ENCODE measurements around the gene ATP5MC2.
"Not testable (repeated sequence)": the region's sequence is repeated elsewhere in the genome, so short reads cannot be mapped to it uniquely, and the experiment has no call there.

ATP5MC2 gene

DNA sequence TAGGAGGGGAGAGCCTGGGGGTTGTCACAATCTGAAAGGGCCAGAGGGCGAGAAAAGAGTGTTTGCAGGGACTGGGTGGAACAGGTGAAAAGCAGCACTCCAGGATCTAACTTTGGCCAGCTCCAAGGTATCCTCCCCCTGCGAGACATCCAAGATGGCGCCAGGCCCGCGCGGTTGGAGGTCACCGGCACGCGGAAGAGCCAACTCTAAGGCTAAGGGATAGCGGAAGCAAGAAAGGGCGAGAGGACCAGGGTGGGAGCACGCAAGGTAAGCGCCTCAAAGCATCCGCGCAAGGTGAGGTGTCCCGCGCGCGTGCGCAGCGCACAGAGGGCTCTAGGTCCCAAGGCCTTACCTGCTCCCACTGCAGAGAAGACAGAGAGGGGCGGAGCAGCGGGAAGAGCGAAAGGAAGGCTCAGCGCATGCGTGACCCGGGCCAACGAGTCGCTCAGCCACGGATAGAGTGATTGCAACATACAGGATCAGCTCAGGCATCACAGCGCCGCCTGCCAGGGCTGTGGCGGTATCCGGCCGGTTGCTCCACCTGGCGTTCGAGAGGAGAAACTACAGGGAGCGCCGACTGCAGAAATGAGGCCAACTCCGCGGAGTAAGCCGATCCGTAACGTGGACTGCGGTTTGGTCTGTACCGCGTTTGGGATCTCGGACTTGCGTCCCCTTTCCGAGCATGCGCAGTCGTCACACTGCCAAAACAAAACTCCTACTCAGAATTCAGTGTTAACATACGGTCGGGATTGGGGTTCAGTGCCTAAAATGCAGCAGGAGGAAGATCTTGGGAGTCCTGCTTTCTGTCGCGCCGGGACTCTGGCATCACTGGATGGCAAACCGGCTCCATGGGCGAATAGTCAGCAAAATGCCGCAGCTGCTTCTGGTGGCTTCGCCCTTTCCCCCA lies at the start of gene ATP5MC2:
TSS of gene ATP5MC2 (minus strand) at position 383 of the 907 bp plus-strand sequence. CDS start 3,469 bp downstream, outside the sequence.
- H3K27ac ChIP-seq = peak within 1 kb of the TSS; percentile 63 to 95 (median 88)
- H3K4me3 ChIP-seq = peak within 1 kb of the TSS; percentile 56 to 76 (median 66)

DNA sequence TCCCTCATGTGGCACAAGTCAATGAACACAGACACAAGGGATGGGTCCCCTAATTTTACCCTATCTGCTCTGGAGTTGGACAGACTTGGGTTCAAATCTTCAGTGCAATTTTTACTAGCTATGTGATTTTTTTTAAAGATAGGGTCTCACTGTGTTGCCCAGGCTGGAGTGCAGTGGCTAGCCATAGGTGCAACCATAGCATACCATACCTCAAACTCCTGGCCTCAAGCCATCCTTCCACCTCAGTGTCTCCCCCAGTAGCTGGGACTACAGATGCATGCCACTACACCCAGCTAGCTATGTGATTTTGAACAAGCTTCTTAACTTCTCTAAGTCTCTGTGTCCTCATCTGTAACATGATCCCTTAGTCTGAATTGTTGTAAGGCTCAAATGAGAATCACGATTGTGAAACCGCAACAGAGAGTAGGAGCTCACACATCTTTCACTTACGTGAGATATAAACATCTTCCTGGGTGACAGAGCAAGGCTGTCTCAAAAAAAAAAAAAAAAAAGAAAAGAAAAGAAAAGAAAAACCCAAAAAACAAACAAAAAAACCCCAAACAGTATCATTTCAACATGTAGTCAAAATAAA lies 46.7 kb upstream of the ATP5MC2 start:
- Histone ChIP-seq H3K4me3 (no peak overlapping the region), H3K27ac (no peak overlapping the region)

DNA sequence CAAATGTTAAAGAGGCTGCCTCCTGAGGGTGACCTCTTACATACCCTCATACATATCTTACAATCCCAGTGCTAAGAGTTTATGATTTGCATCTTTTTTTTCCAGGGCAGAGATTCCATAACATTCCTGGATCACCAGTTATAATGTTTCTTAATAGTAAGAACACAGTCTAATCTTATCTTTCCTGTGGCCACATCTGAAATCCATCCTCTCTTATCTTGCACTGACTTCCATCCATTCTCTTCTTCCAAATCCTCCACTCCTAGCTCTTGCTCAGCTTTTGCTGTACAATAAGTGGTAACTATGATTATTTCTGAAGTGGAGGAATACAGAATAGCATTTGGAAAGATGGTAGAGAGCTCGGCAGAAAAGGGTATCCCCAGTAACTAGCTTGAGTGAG lies 45.1 kb upstream of the ATP5MC2 start:
- Histone ChIP-seq H3K27ac (no peak overlapping the region), H3K4me3 (no peak overlapping the region)

DNA sequence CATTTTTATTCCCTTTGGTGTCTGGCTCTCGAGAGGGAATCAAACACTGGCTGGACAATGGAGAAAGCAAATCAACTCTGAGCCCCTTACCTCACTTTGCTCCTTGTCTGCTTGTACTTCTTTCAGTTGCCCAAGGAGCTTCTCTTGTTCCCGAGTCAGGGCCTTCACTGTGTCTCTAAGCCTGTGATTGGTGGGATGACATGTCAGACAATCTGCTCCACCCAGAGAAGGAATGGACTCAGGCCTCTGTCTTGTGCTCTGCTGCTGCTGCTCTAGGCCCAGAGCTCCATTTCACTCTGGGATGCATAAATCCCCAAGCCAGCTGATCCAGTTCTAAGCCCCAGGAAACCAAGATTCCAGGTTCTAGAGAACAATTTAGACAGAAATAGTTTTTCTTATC lies 43.8 kb upstream of the ATP5MC2 start:
- Histone ChIP-seq H3K4me3 (no peak overlapping the region), H3K27ac (no peak overlapping the region)

DNA sequence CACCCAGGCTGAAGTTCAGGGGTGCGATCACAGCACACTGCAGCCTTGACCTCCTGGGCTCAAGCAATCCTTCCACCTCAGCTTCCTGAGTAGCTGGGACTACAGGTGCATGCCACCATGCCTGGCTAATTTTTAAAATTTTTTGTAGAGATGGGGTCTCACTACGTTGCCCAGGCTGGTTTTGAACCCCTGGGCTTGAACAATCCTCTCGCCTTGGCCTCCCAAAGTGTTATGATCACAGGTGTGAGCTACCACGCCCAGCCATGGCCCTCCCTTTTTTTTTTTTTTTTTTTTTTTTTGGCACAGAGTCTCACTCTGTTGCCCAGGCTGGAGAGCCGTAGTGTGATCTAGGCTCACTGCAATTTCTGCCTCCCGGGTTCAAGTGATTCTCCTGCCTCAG lies 42.7 kb upstream of the ATP5MC2 start:
- not testable (repeated sequence) for H3K4me3 ChIP-seq, H3K27ac ChIP-seq

DNA sequence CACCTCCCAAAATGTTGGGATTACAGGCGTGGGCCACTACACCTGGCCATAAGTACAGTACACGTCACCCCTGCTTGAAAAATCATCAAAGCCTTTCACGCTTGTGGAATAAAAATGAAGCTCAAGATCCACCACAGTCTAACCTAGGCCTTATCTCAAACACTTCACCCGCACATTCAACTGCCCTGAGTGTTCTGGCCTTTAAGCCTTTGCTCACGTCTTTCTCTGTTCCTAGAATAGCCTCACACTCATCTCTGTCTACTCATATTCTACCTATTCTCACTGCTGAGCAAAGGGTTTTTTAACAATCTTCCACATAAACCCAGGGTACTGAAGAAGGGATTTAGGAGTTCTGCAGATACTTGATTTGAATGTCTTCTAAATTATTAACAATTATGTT lies 41.4 kb upstream of the ATP5MC2 start:
- Histone ChIP-seq H3K27ac (no peak overlapping the region), H3K4me3 (no peak overlapping the region)

DNA sequence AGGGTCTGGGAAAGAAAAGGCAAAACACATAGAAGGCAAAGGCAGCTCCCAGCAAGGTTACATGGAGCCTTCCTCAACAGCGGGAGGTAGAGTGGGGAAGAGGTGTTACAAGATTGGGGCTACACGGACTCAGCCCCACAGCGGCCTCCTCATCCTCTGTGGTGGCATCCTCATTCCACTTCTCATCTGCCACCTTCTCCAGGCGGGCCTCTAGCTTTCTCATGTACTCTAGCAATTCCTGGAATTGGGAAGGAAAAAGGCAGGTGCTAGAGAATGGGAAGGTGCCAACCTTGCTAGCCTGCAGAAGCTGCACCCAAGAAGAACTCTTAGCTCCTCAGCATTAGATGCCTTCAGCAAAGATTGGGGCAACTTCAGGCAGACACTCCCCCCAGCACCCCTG lies 38.1 kb upstream of the ATP5MC2 start:
- Histone ChIP-seq H3K4me3 (no peak overlapping the region), H3K27ac (no peak overlapping the region)

DNA sequence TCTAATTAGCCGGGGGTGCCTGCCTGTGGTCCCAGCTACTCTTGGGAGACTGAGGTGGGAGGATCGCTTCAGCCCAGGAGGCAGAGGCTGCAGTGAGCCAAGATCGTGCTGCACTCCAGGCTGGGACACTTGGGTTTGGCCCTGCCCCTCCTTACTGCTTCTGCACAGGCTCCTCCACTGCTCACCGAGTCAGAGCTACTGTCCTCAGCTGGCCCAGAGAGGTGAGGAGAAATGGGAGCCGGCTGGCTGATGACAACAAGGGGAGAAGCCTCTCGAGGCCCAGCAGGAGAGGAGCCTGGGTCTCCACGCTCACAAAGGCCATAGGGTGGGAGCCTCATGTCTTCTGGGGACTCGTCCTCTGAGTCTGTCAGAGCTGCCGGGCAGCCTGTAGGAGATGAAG lies 37.6 kb upstream of the ATP5MC2 start:
- H3K4me3 ChIP-seq = no peak overlapping the region
- no peak overlapping the region for H3K27ac ChIP-seq

DNA sequence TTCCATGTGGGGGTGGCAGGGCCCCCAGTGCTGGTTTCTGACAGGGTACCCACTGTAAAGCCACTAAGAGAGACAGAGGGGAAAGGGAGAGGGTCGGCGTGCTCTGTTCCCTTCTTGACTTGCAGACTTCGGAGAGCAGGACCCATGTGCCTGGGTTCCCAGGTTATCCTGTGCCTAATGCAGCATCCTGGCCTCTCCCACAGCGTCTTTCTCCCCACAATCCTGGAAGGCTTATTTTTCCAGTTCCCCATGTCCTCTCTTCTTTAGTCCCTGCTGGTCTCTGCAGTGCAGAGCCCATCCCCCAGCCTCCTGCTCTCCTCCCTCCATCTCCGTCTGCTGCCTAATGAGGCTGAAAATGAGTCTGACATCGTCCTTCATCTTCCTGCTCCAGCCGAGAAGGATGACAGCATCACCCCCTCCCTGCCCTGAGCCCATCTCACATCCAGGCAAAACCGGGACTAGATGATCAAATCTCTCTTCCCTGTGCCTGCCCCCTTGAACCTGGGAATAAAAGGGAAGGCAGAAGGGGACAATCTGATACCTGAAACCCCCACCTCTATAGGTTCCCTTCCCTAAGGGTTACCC lies 36.3 kb upstream of the ATP5MC2 start:
- H3K27ac ChIP-seq = no peak overlapping the region
- H3K4me3 ChIP-seq = no peak overlapping the region

DNA sequence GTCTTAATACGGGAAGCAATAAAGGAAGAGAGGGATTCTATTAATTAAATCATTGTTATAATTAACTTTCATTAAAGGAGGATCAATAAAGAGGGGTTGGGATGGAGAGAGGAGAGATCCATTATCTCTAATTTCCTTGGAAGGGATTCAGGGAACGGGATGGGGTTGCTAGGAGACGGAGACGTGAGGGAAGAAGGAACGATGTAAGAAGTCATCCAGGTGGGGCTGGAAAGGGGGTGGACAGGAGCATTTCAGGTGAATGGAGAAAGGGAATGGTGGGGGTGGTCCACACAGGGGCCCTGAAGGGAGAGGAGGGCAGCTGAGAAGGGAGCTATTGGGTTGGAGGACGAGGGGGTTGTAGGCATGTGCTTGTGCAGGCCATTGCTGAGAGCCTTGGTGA lies 34.2 kb upstream of the ATP5MC2 start:
- Histone ChIP-seq H3K4me3 (no peak overlapping the region), H3K27ac (no peak overlapping the region)

DNA sequence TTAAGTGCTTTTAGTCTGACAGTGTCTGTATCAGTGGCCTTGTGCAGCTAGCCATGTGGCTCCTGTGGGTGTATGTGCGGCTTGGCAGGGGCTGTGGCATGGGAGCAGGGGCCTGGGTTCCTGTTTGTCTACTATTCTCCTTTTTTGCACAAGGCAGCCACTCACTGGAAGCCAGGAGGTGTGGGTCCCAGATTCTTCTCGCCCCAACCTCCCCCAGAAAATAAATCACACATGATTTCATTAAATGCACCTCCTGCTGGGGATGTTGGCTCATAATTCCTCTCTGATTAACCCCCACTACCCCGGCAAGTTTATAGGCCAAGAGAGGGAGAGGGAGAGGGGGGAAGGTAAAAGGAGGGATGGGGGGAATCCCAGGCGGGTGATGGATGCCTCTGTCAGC lies 33.8 kb upstream of the ATP5MC2 start:
- H3K4me3 ChIP-seq = no peak overlapping the region
- H3K27ac ChIP-seq = no peak overlapping the region

DNA sequence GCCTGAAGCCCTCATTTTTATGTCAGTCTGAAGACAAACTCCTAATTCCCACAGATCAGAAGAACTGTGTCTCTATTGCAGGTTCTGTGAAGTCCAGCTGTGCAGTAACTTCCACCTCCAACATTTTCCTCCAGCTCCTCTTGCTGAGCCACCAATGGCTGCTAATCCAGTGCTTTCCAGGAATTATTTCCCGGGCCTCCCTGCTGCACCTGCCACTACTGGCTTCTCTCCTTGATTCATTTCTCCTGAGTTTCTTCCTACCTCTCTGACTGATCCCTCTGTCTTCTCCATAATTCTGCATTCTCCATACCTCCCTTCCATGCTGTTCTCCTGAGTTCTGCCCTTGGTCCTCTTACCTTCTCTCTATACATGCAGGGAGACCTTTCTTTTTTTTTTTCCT lies 30.2 kb upstream of the ATP5MC2 start:
- no peak overlapping the region for H3K4me3 ChIP-seq
- H3K27ac ChIP-seq = no peak overlapping the region

DNA sequence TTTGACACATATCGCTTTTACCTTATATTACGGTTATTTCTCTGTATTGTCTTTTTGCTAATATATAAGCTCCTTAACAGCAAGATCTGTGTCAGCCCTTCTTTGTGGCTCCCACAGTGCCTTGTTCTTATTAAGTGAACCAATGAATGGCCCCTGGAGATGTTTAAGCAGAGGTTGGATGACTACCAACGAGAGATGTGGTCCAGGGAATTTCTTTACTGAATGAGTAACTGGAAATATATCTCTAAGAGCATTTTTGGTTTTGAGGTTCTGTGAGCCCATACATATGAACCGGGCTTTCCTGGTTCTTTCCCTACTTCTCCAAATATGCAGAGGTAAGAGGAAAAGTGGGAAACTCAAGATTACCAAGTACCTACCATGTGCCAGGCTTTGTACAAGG lies 27.9 kb upstream of the ATP5MC2 start:
- Histone ChIP-seq H3K27ac (no peak overlapping the region), H3K4me3 (no peak overlapping the region)

DNA sequence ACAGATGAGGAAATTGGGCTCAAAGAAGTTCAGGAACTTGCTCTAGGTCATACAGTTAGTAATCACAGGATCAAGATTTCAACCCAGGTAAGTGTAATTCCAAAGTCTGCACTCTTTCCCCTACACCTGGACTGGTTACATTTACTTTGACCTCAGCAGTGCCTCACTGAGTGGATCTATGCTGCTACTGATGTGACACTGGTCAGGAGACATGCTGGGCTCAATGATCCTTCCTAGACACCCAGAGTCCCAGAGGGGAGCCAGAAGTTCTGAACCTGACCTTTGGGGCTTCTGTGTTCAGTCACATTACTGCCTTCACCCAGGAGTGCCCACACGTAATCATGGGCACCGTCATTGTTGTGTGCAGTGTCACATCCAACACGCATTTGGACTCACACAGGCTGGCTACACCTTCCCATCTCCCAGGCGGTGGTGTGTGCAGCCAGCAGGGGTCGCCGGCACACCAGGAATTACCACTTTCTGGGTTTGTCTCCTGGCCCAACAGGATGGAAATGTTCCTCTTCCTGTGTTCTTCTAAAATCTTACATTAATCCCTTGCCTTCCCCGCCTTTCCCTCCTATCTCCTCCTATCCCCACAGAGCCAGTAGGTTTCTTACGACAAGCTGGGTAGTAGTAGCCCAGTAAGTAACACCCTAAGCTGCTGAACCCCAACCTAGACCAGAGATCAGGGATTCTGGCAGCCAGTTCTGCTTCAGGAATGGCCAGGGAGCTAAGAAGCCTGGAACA lies 25.8 kb upstream of the ATP5MC2 start:
- Histone ChIP-seq H3K27ac (no peak overlapping the region), H3K4me3 (no peak overlapping the region)

DNA sequence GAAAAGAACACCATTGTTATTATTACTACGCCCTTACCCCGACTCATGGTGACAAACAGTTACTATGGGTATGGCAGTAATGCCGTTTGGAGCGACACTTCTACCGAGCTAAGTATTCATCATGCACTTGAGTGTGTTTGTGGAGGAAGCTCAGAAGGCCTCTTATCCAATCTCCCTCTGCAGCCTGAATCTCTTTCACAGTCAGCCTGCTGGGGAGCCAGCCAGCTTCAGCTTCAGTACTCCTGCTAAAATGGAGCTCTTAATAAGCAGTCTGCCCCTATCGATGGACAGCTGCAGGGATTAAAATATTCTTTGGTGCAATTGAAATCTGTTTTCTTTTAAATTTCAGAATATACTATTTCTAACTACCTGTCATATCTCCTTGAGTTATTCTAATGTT lies 24.7 kb upstream of the ATP5MC2 start:
- no peak overlapping the region for H3K27ac ChIP-seq

DNA sequence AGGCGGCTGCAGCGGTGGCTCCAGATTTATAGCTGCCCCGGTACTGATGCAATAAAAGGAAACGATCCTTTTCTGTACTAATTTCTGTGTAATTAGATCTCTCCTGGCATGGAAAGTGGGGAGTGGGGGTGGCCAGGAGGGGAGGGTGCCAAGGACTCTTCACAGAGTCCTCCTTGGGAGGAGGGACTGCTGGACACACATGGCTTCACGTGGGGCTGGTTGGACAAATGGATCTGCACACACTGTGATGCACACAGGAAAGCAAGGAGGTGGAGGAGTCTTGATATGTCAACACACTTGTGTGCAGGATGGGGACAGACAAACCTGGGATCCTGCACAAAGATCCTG lies 23.8 kb upstream of the ATP5MC2 start:
- Histone ChIP-seq H3K4me3 (no peak overlapping the region), H3K27ac (no peak overlapping the region)

More for the DNA sequence above, 24.7 kb upstream of the ATP5MC2 start:
- no peak overlapping the region for H3K4me3 ChIP-seq

DNA sequence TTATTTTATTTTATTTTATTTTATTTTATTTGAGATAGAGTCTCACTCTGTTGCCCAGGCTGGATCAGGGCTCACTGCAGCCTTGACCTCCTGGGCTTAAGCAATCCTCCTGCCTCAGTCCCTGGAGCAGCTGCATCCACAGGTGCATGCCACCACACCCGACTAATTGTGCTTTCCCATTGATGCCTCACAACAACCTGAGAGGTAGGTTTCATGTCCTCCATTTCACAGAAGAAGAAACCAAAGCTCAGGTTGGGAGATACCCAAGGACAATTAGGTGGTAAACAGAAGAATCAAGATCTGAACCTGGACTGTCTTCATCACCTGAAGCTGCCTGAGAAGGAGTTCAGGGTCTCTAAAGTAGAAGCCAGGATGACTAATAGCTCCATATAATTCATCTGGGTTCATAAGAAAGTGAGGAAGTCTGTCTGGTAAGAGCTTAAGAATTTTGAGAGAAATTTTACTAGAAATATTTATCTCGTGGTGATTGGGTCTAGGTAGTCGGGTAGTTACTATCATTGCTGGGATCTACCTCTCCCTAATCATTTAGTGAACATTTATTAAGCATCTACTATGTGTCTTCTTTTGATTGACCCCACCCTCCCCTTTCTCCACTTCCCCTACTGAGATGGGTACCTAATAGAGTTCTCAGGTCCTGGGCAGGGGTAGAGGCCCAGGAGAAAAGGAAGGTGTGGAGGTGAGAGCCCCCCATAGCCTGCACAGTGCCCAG lies 23.2 kb upstream of the ATP5MC2 start:
- H3K4me3 ChIP-seq = no peak overlapping the region
- H3K27ac ChIP-seq = no peak overlapping the region

DNA sequence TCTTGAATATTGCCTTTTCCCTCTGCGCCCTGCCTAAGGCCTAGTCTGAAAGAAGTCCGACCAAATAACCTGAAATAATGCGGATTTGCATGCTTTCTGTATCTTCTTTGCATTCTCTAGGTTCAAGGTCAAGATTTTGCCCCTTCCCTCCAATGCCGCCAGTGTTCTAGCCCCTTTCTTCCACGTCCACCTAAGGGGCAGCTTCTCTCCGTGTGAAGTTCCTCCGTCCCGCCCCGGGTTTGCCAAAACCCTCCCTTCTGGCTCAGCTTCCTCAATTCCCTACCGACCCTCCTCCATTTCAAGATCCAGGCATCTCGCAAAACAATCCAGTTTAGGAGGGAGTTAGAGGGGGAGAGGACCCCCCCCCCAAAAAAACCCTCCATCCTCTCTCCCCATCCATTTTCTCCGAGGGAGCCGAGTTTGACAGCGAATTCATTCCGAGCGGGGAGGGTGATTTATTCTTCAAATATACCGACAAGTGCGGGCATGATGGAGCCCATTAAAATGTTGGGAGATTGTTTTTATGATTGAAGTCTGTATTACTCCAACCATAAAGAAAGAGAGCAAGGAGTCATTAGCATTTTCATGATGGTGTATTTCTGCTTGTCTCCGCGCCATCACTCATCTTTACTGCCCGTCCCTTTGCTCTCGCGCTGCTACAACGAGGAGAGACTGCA lies 20.9 kb upstream of the ATP5MC2 start:
- Histone ChIP-seq H3K4me3 (peak overlapping the region in 4 of 7 experiments; percentile 8 to 31 (median 18)), H3K27ac (peak overlapping the region in 9 of 21 experiments; percentile 1 to 71 (median 25))

DNA sequence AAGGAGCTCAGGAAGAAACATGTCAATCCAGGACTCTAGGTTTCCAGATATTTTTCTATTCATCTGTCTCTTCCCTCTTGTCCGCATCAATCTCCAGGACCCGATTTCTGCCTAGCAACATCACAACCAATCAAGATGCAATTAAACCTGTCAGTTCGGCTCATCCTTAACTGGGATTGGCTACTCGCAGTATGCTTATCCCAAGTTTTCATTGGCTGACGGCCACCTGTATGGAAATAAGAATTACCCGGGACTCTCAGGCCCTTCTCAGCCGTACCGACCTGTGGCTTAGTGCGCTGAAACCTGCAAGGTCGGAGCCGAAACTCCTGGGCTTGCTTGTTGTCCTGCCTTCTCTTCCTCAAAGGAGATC lies 20.4 kb upstream of the ATP5MC2 start:
- peak overlapping the region in 4 of 7 experiments; percentile 8 to 31 (median 24) for H3K4me3 ChIP-seq
- H3K27ac ChIP-seq = peak overlapping the region in 9 of 21 experiments; percentile 1 to 71 (median 25)
